GM19025 (cell line): ENCODE results near the gene SLX4IP.
A peak's percentile ranks its signal among the peaks of the same experiment; 100 is the strongest.
"Not testable (repeated sequence)": the region's sequence is repeated elsewhere in the genome, so short reads cannot be mapped to it uniquely, and the experiment has no call there.

Experiments used
- ATAC-seq: cut with Tn5 transposase; IDR thresholded peaks from one replicate; pipeline ENCODE4 v1.9.1; 2021; ENCODE audit warnings: mild to moderate bottlenecking, low read depth, moderate library complexity; ENCODE audit not compliant: unreplicated experiment

SLX4IP gene

GRCh38 chr20:10434832-10435812, at the start of gene SLX4IP:
Gene SLX4IP, plus strand, starts transcription at chr20:10435305. Its CDS starts 22,900 bp downstream, at chr20:10458205.
- ATAC-seq: peak; percentile 53

GRCh38 chr20:10385850-10386544, 49.1 kb upstream of the SLX4IP start:
- no peak for ATAC-seq

- no peak for ATAC-seq
Observed at GRCh38 chr20:10387686-10388085, 47.4 kb upstream of the SLX4IP start.

GRCh38 chr20:10388597-10388996, 46.5 kb upstream of the SLX4IP start:
- ATAC-seq: no peak

GRCh38 chr20:10390709-10391108, 44.4 kb upstream of the SLX4IP start:
- ATAC-seq: no peak

- not testable (repeated sequence) for ATAC-seq
Observed at GRCh38 chr20:10394752-10395151, 40.4 kb upstream of the SLX4IP start.

- no peak for ATAC-seq
Observed at GRCh38 chr20:10398834-10399369, 36.2 kb upstream of the SLX4IP start.

GRCh38 chr20:10402938-10403608, 32.0 kb upstream of the SLX4IP start:
- ATAC-seq: no peak

GRCh38 chr20:10404023-10404628, 31.0 kb upstream of the SLX4IP start:
- no peak for ATAC-seq

GRCh38 chr20:10404959-10405530, 30.1 kb upstream of the SLX4IP start:
- no peak for ATAC-seq

- ATAC-seq: no peak
Observed at GRCh38 chr20:10408108-10408813, 26.8 kb upstream of the SLX4IP start.

- ATAC-seq: no peak
Observed at GRCh38 chr20:10411673-10412072, 23.4 kb upstream of the SLX4IP start.

- ATAC-seq: no peak
Observed at GRCh38 chr20:10412591-10413408, 22.3 kb upstream of the SLX4IP start.

- ATAC-seq: no peak
Observed at GRCh38 chr20:10415013-10415650, 20.0 kb upstream of the SLX4IP start.

GRCh38 chr20:10417218-10417617, 17.9 kb upstream of the SLX4IP start:
- not testable (repeated sequence) for ATAC-seq

- ATAC-seq: no peak
Observed at GRCh38 chr20:10419550-10420133, 15.5 kb upstream of the SLX4IP start.

GRCh38 chr20:10423735-10424134, 11.4 kb upstream of the SLX4IP start:
- ATAC-seq: no peak
